Measurements from ENCODE around the gene PPA2.

DNA sequence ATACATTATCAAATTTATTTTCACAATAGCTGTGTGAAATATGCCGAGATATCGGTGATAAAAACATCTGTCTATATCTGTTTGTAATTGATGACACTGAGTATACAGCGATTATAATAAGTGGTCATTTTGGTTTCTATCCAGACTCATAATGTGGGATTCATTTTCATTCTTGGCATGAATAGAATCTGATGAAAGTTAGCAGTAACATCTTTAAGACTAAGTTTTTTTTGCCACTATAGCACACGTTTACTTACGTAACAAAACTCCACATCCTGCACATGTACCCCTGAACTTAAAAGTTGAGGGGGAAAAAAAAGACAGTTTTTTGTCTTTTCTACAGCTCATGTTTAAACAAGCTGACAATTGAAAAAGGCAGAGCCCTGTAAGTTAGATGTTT, 86.4 kb downstream of the PPA2 start:
- TF ChIP-seq EP300 (conservative IDR thresholded peaks at IDR 0.05; ENCODE audit: poor library complexity, severe bottlenecking): no peak
- TF ChIP-seq EZH2 (IDR thresholded peaks at IDR 0.05; ENCODE audit: borderline replicate concordance, insufficient read depth, low read length, poor library complexity, severe bottlenecking): no peak
- TF ChIP-seq, protein P1, sequence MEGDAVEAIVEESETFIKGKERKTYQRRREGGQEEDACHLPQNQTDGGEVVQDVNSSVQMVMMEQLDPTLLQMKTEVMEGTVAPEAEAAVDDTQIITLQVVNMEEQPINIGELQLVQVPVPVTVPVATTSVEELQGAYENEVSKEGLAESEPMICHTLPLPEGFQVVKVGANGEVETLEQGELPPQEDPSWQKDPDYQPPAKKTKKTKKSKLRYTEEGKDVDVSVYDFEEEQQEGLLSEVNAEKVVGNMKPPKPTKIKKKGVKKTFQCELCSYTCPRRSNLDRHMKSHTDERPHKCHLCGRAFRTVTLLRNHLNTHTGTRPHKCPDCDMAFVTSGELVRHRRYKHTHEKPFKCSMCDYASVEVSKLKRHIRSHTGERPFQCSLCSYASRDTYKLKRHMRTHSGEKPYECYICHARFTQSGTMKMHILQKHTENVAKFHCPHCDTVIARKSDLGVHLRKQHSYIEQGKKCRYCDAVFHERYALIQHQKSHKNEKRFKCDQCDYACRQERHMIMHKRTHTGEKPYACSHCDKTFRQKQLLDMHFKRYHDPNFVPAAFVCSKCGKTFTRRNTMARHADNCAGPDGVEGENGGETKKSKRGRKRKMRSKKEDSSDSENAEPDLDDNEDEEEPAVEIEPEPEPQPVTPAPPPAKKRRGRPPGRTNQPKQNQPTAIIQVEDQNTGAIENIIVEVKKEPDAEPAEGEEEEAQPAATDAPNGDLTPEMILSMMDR (IDR thresholded peaks at IDR 0.05; ENCODE audit: poor library complexity, severe bottlenecking): no peak
- no peak for TF ChIP-seq RAD21 (conservative IDR thresholded peaks at IDR 0.05)
- no peak for TF ChIP-seq POLR2AphosphoS5 (IDR thresholded peaks at IDR 0.05)
- no peak for TF ChIP-seq SMC3 (conservative IDR thresholded peaks at IDR 0.05; ENCODE audit: poor library complexity)

Data from neural cell (in vitro differentiated cells).